Panc1 (cell line): ENCODE measurements around the gene NEK7. TPM values are rescaled to one million over a fixed set of nuclear protein-coding genes. Genes with fewer than 3 reads are reported as not detected.

Experiments
- ATAC-seq: fragments of 200-7000 bp; cut with Tn5 transposase; 2 replicates; pipeline ENCODE4 v1.9.1; 2020; ENCODE audit warnings: mild to moderate bottlenecking, moderate library complexity
- BruUV-seq: library from RNA; stranded (reverse); fragments of 400-500 nt; replicated peaks from 2 replicates; lab custom pipeline; 2021; lab: Mats Ljungman, UMichigan
- CTCF ChIA-PET: fragments of 300-600 bp; sonication (Branson Sonifier 250); formaldehyde crosslinking; loops from one replicate; lab custom pipeline; 2022; ENCODE audit warnings: antibody characterized with exemption; lab: Charles Lee
- POLR2A ChIA-PET: fragments of 300-600 bp; sonication (Branson Sonifier 250); formaldehyde crosslinking; loops from one replicate; lab custom pipeline; 2022; ENCODE audit warnings: antibody characterized with exemption; lab: Charles Lee
- DNase-seq: peaks from one replicate; pipeline ENCODE4 v3.0.0-alpha.2; 2010; ENCODE audit warnings: low read depth, low spot score
- H3K27ac ChIP-seq: 2 replicates; pipeline ENCODE4 v1.5.1; 2011; ENCODE audit warnings: mild to moderate bottlenecking, low read length, inconsistent platforms
- H3K27me3 ChIP-seq: fragments of 200-500 bp; sonication (Bioruptor generic); 2 replicates; pipeline ENCODE4 v1.6.0; 2014; ENCODE audit warnings: low read length, inconsistent platforms; ENCODE audit not compliant: control insufficient read depth, insufficient read depth
- H3K36me3 ChIP-seq: fragments of 200-500 bp; sonication (Bioruptor generic); 2 replicates; pipeline ENCODE4 v1.5.1; 2014; ENCODE audit warnings: inconsistent platforms, mild to moderate bottlenecking, low read length, moderate library complexity; ENCODE audit not compliant: control insufficient read depth, insufficient read depth
- H3K4me1 ChIP-seq: 2 replicates; pipeline ENCODE4 v1.5.1; 2011; ENCODE audit warnings: inconsistent platforms, mild to moderate bottlenecking, low read length, moderate library complexity; ENCODE audit not compliant: control insufficient read depth, insufficient read depth
- H3K4me3 ChIP-seq, 2 experiments: 2 replicates each; pipeline ENCODE4 v1.5.1; 2011 to 2012; ENCODE audit warnings: low read depth in 2 of 2, low read length in 2 of 2, mild to moderate bottlenecking in 2 of 2, inconsistent platforms in 1 of 2, moderate library complexity in 1 of 2
- H3K9me3 ChIP-seq: fragments of 200-500 bp; sonication (Bioruptor generic); 2 replicates; pipeline ENCODE4 v1.5.1; 2014; ENCODE audit warnings: low read depth, mild to moderate bottlenecking, inconsistent platforms, low read length, moderate library complexity; ENCODE audit not compliant: control insufficient read depth, insufficient read depth
- CTCF ChIP-seq: fragments of 450-650 bp; IDR thresholded peaks from 2 replicates; pipeline ENCODE4 v1.5.1; 2017; ENCODE audit warnings: mild to moderate bottlenecking
- POLR2AphosphoS5 ChIP-seq: IDR thresholded peaks from 2 replicates; pipeline ENCODE4 v1.6.1; 2012; ENCODE audit warnings: mild to moderate bottlenecking, low read depth, low read length, moderate library complexity
- REST ChIP-seq, 2 experiments: IDR thresholded peaks; 2 replicates each; pipeline ENCODE4 v1.6.1; 2011 to 2012; ENCODE audit warnings: low read depth in 2 of 2, control low read depth in 1 of 2, low read length in 1 of 2, mild to moderate bottlenecking in 1 of 2, moderate library complexity in 1 of 2; ENCODE audit not compliant: insufficient read depth in 1 of 2
- SIN3A ChIP-seq: IDR thresholded peaks from 2 replicates; pipeline ENCODE4 v1.6.1; 2012; ENCODE audit warnings: low read depth, mild to moderate bottlenecking, low read length, moderate library complexity, borderline replicate concordance; ENCODE audit not compliant: insufficient read depth
- TCF7L2 ChIP-seq: IDR thresholded peaks from 2 replicates; pipeline ENCODE4 v1.6.1; 2011; ENCODE audit warnings: mild to moderate bottlenecking, low read depth, low read length, inconsistent platforms
- in situ Hi-C: cut with HindIII; loops from 2 replicates; pipeline ENCODE4 v1.10.0; 2016; ENCODE audit warnings: low sequenced_read_pairs, low pct_unique_long_range_greater_than_20kb
- intact Hi-C: fragments of 100-400 bp; cut with micrococcal nuclease; formaldehyde crosslinking; loops from one replicate; pipeline ENCODE4 v1.10.0; 2022; ENCODE audit not compliant: unreplicated experiment
- total RNA-seq: library from RNA; stranded (reverse); gene quantifications from one replicate; pipeline ENCODE4 v1.2.1, GENCODE V29; 2021; ENCODE audit not compliant: unreplicated experiment

Gene NEK7
- total RNA-seq, 1 experiment from 2014 or later, result 53.0 TPM

GRCh38 chr1:198153804-198154203, 3.0 kb upstream of the NEK7 start:
- Histone ChIP-seq H3K4me1 (peaks cover 9% of the 10 kb centered on the region; the same call in 1 of the 2 replicates), H3K36me3 (no peaks in the 10 kb centered on the region), H3K27me3 (no peaks in the 10 kb centered on the region), H3K27ac (0 out of 2 replicates have a peak overlapping the region, but pooled peaks have one; percentile 12), H3K4me3 (no peak overlapping the region), H3K9me3 (no peaks in the 10 kb centered on the region)
- ATAC-seq (no peak), DNase-seq (no peak)
- CTCF ChIA-PET, result no interaction called here
- no peak for TF ChIP-seq SIN3A
- POLR2A ChIA-PET, result no interaction called here
- intact Hi-C loops (loop anchor here (10.0 kb wide), 2 partner anchors 311 to 539 kb away; no protein-coding TSS in a partner anchor), in situ Hi-C loops (no loop called here)
- no TSS peak for BruUV-seq

- ChIA-PET CTCF (interaction anchor here (0.7 kb wide), 1 partner anchor 186 kb away, joined by 5 read pairs; no protein-coding TSS in a partner anchor), POLR2A (interaction anchor here (0.6 kb wide), 1 partner anchor 221 kb away, joined by 3 read pairs; no protein-coding TSS in a partner anchor)
- no peaks in the 10 kb centered on the region for H3K27me3 ChIP-seq
- peaks cover 18% of the 10 kb centered on the region; the same call in 1 of the 2 replicates for H3K4me1 ChIP-seq
- no peaks in the 10 kb centered on the region for H3K36me3 ChIP-seq
- no TSS peak for BruUV-seq
- intact Hi-C loops, result loop anchor here (10.0 kb wide), 2 partner anchors 310 to 540 kb away; no protein-coding TSS in a partner anchor
- ATAC-seq (no peak), DNase-seq (no peak)
- TF ChIP-seq TCF7L2 (no peak), REST (IDR thresholded peaks at IDR 0.05; ENCODE audit: insufficient read depth in 1 of 2, low read depth in 2 of 2, low read length in 1 of 2) (no peak), POLR2AphosphoS5 (no peak), CTCF (no peak), SIN3A (no peak)
- no peak overlapping the region for H3K4me3 ChIP-seq
- in situ Hi-C loops, result no loop called here
- no peak overlapping the region for H3K27ac ChIP-seq
- H3K9me3 ChIP-seq, result no peaks in the 10 kb centered on the region
These were observed 1.5 kb upstream of the NEK7 start for GRCh38 chr1:198155253-198155652.

GRCh38 chr1:198156111-198156744, 570 bp upstream of the NEK7 start:
- Histone ChIP-seq H3K4me3 (peak overlapping the region; percentile 87 to 88), H3K27me3 (no peaks in the 10 kb centered on the region), H3K36me3 (no peaks in the 10 kb centered on the region), H3K4me1 (peaks cover 23% of the 10 kb centered on the region; the same call in 1 of the 2 replicates), H3K9me3 (no peaks in the 10 kb centered on the region), H3K27ac (peak overlapping the region; percentile 93)
- POLR2A ChIA-PET, result interaction anchor here (0.5 to 0.6 kb wide), 2 partner anchors 18 to 1247 kb away, joined by 4 to 6 read pairs; no protein-coding TSS in a partner anchor
- intact Hi-C loops (loop anchor here (10.0 kb wide), 2 partner anchors 309 to 541 kb away; no protein-coding TSS in a partner anchor), in situ Hi-C loops (no loop called here)
- TF ChIP-seq SIN3A (no peak), TCF7L2 (no peak), REST (IDR thresholded peaks at IDR 0.05; ENCODE audit: insufficient read depth in 1 of 2, low read depth in 2 of 2, low read length in 1 of 2) (no peak), POLR2AphosphoS5 (no peak), CTCF (peak; percentile 92)
- peak; percentile 84 for DNase-seq
- CTCF ChIA-PET, result interaction anchor here (0.7 kb wide), 2 partner anchors 84 to 239 kb away, joined by 3 read pairs; partner anchors contain the start of gene LHX9
- no TSS peak for BruUV-seq
- ATAC-seq, result no peak
